HG03469 (cell line): ENCODE results near the gene GRM3.

Experiments used
- ATAC-seq: cut with Tn5 transposase; IDR thresholded peaks from one replicate; pipeline ENCODE4 v1.9.1; 2021; ENCODE audit warnings: mild to moderate bottlenecking, moderate library complexity, moderate number of reproducible peaks; ENCODE audit not compliant: unreplicated experiment

The GRM3 gene

GRCh38 chr7:86884152-86884551 lies 240.4 kb downstream of the GRM3 start:
- no peak for ATAC-seq

- ATAC-seq = no peak
Observed at GRCh38 chr7:86889501-86889900, 245.8 kb downstream of the GRM3 start.

- no peak for ATAC-seq
Observed at GRCh38 chr7:86898171-86898570, 254.5 kb downstream of the GRM3 start.

DNA sequence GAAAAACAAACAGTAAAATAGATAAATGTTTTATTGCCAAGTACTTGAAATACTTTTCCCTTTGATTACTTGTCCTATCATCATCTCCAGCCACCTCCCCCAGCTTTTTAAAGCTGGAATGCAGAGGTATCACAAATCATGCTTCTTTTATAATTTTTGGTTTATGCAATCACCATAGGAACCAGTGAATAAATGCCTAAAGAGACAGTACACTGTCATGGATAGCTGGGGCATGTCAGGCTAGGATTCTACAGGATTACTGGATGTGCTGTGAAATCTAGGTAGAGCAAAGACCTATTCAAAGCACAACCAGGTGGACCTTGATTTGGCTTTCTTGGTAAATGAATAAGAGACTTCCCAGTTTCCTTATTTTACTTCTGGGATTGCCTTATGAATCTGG lies 257.2 kb downstream of the GRM3 start:
- no peak for ATAC-seq

- peak; percentile 77 for ATAC-seq
Observed at GRCh38 chr7:86904949-86905834, 261.5 kb downstream of the GRM3 start.

GRCh38 chr7:86908948-86909347 lies 265.2 kb downstream of the GRM3 start:
- ATAC-seq = no peak

DNA sequence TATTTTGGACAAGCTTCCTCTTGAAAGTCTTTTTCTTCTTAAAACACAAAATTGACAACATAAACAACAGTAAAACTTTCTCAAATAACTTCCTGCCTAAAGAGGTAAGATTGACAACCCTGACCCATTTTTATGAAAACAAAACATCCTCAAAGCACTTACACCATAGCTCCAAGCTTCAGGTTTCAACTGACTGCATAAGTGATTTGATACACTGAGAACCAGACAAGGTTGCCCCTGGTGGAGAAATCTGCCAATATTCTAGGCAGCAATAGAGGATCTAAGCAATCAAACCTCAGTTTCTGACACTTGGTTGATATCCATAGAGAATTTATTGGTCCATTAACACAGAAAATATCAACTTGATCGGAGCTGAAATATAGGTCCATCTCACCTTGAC lies 267.9 kb downstream of the GRM3 start:
- no peak for ATAC-seq

DNA sequence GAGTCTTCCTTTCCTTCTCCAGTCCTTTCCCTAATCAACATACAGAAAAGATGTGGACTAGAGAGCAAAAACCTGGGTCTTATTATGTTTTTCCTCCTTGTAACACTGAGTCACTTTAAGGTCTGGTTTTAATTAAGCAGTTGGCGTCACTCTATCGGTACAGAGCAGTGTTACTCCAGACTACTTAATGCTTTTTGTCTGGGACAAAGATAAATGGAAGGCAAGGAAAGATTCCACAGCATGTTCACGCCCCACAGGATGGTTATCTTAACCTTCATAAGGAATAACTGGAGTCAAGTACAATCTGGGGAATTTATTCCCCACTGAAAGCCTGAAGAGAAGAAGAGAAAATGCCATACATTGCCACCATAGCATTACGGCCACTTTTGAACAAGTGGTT lies 270.0 kb downstream of the GRM3 start:
- no peak for ATAC-seq
